Mesenchymal stem cell (in vitro differentiated cells and primary cell): ENCODE measurements around the gene AK5. TPM values are rescaled to one million over a fixed set of nuclear protein-coding genes. Genes with fewer than 3 reads are reported as not detected.

Experiments
- DNase-seq: peaks from one replicate; pipeline ENCODE4 v3.0.0-alpha.2; 2013
- H2AFZ ChIP-seq: one replicate; pipeline ENCODE4 v1.6.1; 2013; ENCODE audit warnings: low read depth, mild to moderate bottlenecking, control low read depth, inconsistent platforms, low read length, moderate library complexity
- H2AK5ac ChIP-seq: 2 replicates; pipeline ENCODE4 v1.6.1; 2013; ENCODE audit warnings: low read length, moderate library complexity, mild to moderate bottlenecking, inconsistent platforms; ENCODE audit not compliant: severe bottlenecking
- H2BK120ac ChIP-seq: one replicate; pipeline ENCODE4 v1.6.1; 2013; ENCODE audit warnings: low read depth, mild to moderate bottlenecking, inconsistent platforms, low read length, moderate library complexity
- H2BK12ac ChIP-seq, 2 experiments: one replicate each; pipeline ENCODE4 v1.6.1; 2013; ENCODE audit warnings: inconsistent platforms in 2 of 2, low read length in 2 of 2, mild to moderate bottlenecking in 2 of 2, moderate library complexity in 2 of 2, control low read depth in 1 of 2
- H2BK15ac ChIP-seq: one replicate; pipeline ENCODE4 v1.6.1; 2013; ENCODE audit warnings: mild to moderate bottlenecking, low read depth, inconsistent platforms; ENCODE audit not compliant: poor library complexity, severe bottlenecking
- H2BK5ac ChIP-seq: 2 replicates; pipeline ENCODE4 v1.6.1; 2013; ENCODE audit warnings: low read depth, mild to moderate bottlenecking, low read length, control low read depth, inconsistent platforms; ENCODE audit not compliant: poor library complexity, severe bottlenecking
- H3K14ac ChIP-seq, 2 experiments: one replicate each; pipeline ENCODE4 v1.6.1; 2013; ENCODE audit warnings: inconsistent platforms in 2 of 2, low read length in 2 of 2, control low read depth in 1 of 2, mild to moderate bottlenecking in 1 of 2, moderate library complexity in 1 of 2
- H3K18ac ChIP-seq, 2 experiments: one replicate each; pipeline ENCODE4 v1.6.1; 2013; ENCODE audit warnings: inconsistent platforms in 2 of 2, low read length in 2 of 2, control low read depth in 1 of 2, low read depth in 1 of 2, mild to moderate bottlenecking in 1 of 2
- H3K23ac ChIP-seq, 2 experiments: one replicate each; pipeline ENCODE4 v1.6.1; 2013; ENCODE audit warnings: inconsistent platforms in 2 of 2, low read length in 2 of 2, mild to moderate bottlenecking in 2 of 2, moderate library complexity in 2 of 2, control low read depth in 1 of 2
- H3K27ac ChIP-seq: 2 replicates; pipeline ENCODE4 v1.5.1; 2013; ENCODE audit warnings: mild to moderate bottlenecking, moderate library complexity, low read length, control low read depth, inconsistent platforms; ENCODE audit not compliant: poor library complexity, severe bottlenecking
- H3K27me3 ChIP-seq, 2 experiments: 2 replicates each; pipeline versions ENCODE4 v1.6.1 to v1.7.0; 2013; ENCODE audit warnings: low read length in 2 of 2, mild to moderate bottlenecking in 2 of 2, moderate library complexity in 2 of 2, control low read depth in 1 of 2, inconsistent platforms in 1 of 2; ENCODE audit not compliant: control insufficient read depth in 1 of 2, insufficient read depth in 1 of 2
- H3K36me3 ChIP-seq, 2 experiments: 2 replicates each; pipeline versions ENCODE4 v1.6.1 to v1.7.0; 2013; ENCODE audit warnings: low read length in 2 of 2, control low read depth in 1 of 2, inconsistent platforms in 1 of 2, low read depth in 1 of 2, mild to moderate bottlenecking in 1 of 2; ENCODE audit not compliant: insufficient read depth in 2 of 2, control insufficient read depth in 1 of 2
- H3K4ac ChIP-seq, 2 experiments: one replicate each; pipeline ENCODE4 v1.6.1; 2013; ENCODE audit warnings: inconsistent platforms in 2 of 2, low read length in 2 of 2, mild to moderate bottlenecking in 2 of 2, moderate library complexity in 2 of 2, control low read depth in 1 of 2, low read depth in 1 of 2
- H3K4me1 ChIP-seq: 2 replicates; pipeline ENCODE4 v1.6.1; 2013; ENCODE audit warnings: low read depth, low read length, control low read depth; ENCODE audit not compliant: control insufficient read depth, insufficient read depth
- H3K4me2 ChIP-seq: 2 replicates; pipeline ENCODE4 v1.6.1; 2013; ENCODE audit warnings: low read length, mild to moderate bottlenecking, inconsistent platforms; ENCODE audit not compliant: poor library complexity, severe bottlenecking
- H3K4me3 ChIP-seq, 2 experiments: 2 replicates each; pipeline versions ENCODE4 v1.5.1 to v1.7.0; 2013; ENCODE audit warnings: low read length in 2 of 2, mild to moderate bottlenecking in 2 of 2, control low read depth in 1 of 2, low read depth in 1 of 2; ENCODE audit not compliant: insufficient read depth in 1 of 2
- H3K79me1 ChIP-seq: replicated peaks from 2 replicates; pipeline ENCODE4 v1.6.1; 2013; ENCODE audit warnings: mild to moderate bottlenecking, control low read depth, low read length, inconsistent platforms; ENCODE audit not compliant: poor library complexity, severe bottlenecking
- H3K9ac ChIP-seq: 2 replicates; pipeline ENCODE4 v1.7.0; 2013; ENCODE audit warnings: mild to moderate bottlenecking, low read length, moderate library complexity
- H3K9me3 ChIP-seq: 2 replicates; pipeline ENCODE4 v1.7.0; 2013; ENCODE audit warnings: mild to moderate bottlenecking, low read length; ENCODE audit not compliant: control insufficient read depth
- H4K8ac ChIP-seq: one replicate; pipeline ENCODE4 v1.6.1; 2013; ENCODE audit warnings: inconsistent platforms, mild to moderate bottlenecking, low read length, moderate library complexity
- H4K91ac ChIP-seq: one replicate; pipeline ENCODE4 v1.6.1; 2013; ENCODE audit warnings: mild to moderate bottlenecking, low read length, inconsistent platforms
- WGBS: methylation state at CpG from one replicate; pipeline ENCODE4 v1.1.7; 2013; ENCODE audit warnings: mixed read lengths; 5-methylcytosine and 5-hydroxymethylcytosine counted together
- small RNA-seq: library from polyadenylated mRNA; stranded (forward); fragments of <200 nt; extraction: miRNeasy Mini kit (QIAGEN cat#:217004); gene quantifications from one replicate; pipeline ENCODE3, GENCODE V24; 2013; ENCODE audit warnings: low read depth

The AK5 gene

GRCh38 chr1:77608893-77609292 lies 327.1 kb downstream of the AK5 start:
- Histone ChIP-seq H2BK5ac (no peak overlapping the region), H3K27ac (no peak overlapping the region)

More at GRCh38 chr1:77608893-77609292, 327.1 kb downstream of the AK5 start:
- Histone ChIP-seq H3K14ac (no peak overlapping the region), H3K79me1 (peaks cover 17% of the 10 kb centered on the region), H2BK12ac (no peak overlapping the region), H4K8ac (no peak overlapping the region), H2AK5ac (no peak overlapping the region), H4K91ac (no peak overlapping the region), H2BK15ac (no peak overlapping the region), H3K9me3 (peaks cover 39% of the 10 kb centered on the region), H3K23ac (no peak overlapping the region), H2AFZ (no peak overlapping the region), H3K4me1 (peaks cover 12% of the 10 kb centered on the region), H3K18ac (no peak overlapping the region), H3K27me3 (no peaks in the 10 kb centered on the region), H3K36me3 (peaks cover 11 to 54% of the 10 kb centered on the region in 2 experiments), H2BK120ac (no peak overlapping the region), H3K4me3 (no peak overlapping the region), H3K9ac (no peak overlapping the region), H3K4ac (no peak overlapping the region), H3K4me2 (no peak overlapping the region)
- WGBS: 100% methylated on average over 2 of the region's 3 CpGs
- no peak for DNase-seq

Small RNA genes within 50 kb of the gene (small RNA-seq; reads per million reads assigned to genes)
- gene RNU7-8P: not detected
